T-helper 2 cell (primary cell): ENCODE results near the gene GPHA2.

Experiments used
- DNase-seq, 5 experiments: peaks; one replicate each; pipeline versions ENCODE4 v3.0.0 to v3.0.0-alpha.2; 2012 to 2022

Gene GPHA2

DNA sequence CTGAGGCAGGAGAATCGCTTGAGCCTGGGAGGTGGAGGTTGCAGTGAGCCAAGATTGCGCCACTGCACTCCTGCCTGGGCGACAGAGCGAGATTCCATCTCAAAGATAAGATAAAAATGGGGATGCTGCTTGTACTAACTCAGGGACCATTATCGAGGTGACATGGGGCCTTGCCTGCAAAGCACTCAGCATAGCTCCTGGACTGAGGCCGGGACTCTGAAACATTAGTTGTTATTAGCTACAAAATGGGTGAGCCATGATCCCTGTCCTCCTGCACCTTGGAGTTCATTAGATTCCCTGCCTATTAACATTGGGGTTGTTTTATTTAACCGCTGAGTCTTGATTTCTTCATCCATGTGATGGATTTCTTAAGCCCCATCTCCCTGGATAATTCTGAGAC lies 6.1 kb downstream of the GPHA2 start:
- DNase-seq = no peak

GRCh38 chr11:64928957-64929356 lies 6.7 kb downstream of the GPHA2 start:
- no peak for DNase-seq

DNA sequence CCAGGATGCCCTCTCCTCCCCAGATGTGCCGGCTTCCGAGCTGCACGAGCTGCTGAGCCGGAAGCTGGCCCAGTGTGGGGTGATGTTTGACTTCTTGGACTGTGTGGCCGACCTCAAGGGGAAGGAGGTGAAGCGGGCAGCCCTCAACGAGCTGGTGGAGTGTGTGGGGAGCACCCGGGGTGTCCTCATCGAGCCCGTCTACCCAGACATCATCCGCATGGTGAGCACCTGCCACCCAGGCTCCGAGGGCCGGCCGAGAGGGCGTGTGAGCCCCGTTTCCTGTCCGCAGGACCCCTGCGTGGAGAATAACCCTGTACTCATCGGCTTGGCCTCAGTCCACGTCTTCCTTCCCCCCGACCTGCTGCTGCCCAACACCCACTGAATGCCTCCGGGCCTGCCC lies 9.0 kb downstream of the GPHA2 start:
- no peak for DNase-seq

GRCh38 chr11:64925536-64926436 lies 9.9 kb downstream of the GPHA2 start:
- DNase-seq = no peak

- no peak for DNase-seq
Measured at GRCh38 chr11:64924910-64925284, 10.8 kb downstream of the GPHA2 start.

- peak; percentile 82 to 96 (median 86) for DNase-seq
Measured at GRCh38 chr11:64923944-64924909, 11.5 kb downstream of the GPHA2 start, which contains the start of gene PPP2R5B. Gene PPP2R5B, plus strand, starts transcription at chr11:64924689. Its CDS starts 1,046 bp downstream, at chr11:64925735.

DNA sequence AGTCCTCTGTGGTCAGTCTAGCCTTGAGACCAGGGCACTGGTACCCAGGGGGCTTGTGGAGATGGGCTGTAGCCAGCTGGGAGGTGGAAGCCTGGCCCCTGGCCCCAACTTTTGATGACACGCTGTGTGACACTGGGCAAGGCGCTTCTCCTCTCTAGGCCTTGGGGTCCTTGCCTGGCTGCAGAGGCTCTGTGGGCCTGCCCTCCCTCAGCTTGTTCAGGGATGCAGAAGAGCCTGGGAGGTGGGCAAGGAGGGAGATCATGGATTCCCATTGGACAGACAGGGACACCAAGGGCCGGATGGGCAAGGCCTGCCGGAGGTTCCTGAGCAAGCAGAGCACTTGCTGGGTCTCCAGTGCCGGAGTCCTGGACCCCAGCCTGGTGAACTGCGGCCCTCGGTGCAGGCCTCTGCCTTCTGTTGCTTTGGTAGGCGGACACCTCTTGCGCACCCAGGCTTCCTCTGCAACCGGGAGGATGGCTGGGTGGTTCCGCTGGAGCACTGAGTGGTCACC lies 12.5 kb downstream of the GPHA2 start:
- DNase-seq = no peak

DNA sequence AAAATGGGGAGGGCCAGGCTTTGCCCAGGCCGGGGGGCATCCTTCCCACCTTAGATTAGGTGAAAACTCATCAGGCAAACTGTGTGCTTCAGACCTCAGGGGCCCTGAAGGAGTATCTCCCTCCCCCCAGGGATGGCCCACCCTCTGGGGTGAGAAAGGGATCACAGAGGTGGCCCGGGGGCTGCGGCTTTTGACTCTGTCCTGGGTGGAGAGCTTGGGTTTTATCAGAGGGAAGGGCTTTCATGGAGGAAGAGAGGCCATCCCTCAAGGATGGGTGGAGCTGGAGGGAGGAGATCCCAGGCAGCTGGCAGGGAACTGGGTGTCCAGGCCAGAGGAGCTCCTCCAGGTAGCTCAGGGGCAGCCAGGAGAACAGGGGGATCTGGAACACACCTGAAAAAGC lies 14.3 kb downstream of the GPHA2 start:
- no peak for DNase-seq

- DNase-seq = no peak
Measured at GRCh38 chr11:64920124-64920523, 15.6 kb downstream of the GPHA2 start.

DNA sequence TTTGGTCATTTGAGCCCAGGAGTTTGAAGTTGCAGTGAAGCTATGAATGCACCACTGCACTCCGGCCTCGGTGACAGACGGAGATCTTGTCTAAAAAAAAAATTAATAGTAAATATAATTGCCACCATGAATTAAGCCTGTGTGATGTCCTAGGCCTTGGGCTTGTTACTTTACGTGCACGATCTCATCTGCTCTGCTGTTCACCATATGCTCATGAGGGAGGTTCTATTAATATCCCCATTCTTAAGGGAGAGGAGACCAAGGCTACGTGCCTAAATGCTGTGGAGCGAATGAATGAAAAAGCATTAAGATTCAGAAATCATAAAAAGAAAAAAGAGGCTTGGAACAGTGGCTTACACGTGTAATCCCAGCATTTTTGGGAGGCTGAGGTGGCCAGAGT lies 16.1 kb downstream of the GPHA2 start:
- DNase-seq = no peak

- peak in 1 of 5 experiments; percentile 19 for DNase-seq
Measured at GRCh38 chr11:64918017-64918416, 17.7 kb downstream of the GPHA2 start.

GRCh38 chr11:64917663-64917995 lies 18.1 kb downstream of the GPHA2 start:
- DNase-seq = no peak

DNA sequence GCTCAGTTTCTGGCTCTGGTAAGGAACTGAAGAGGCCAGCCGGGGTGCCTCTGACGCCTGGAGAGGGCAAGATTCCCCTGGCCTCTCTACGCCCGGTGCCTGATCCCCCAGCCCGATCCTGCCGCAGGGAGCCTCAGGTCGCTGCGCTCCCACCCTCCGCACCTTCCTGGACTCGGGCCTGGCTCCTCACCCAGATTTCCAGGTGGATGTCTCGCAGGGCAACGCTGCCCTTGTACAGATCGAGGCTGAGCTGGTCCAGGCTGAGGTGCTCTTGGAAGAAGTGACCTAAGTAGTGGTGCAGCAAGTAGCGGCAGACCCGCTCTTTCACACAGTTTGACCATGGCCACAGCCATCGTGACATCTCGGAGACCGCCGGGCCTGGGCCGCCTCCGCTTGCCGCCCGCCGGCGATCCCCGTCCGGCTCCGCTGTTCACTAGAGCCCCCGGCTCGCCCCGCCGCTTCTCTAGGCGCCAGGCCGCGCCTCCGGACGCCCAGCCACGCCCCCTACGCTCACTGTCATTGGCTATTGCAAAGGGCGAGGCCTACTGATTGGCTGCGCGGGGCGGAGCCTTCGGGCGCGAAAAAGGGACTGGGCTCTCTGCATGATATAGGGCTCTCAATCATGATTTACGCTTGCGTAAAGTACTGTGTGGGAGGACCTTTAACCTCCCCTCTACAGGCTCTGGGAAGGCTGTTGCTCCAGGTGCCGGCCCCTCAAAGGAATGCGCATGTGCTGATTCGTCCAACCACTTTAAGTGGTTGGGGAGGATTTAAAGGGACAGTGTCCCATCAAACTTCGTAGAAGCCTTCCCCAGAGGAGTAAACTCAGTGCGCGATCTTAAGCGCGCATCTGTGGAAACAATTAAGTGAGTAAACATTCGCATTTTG lies 18.7 kb downstream of the GPHA2 start, which contains the start of gene ATG2A:
TSS of gene ATG2A (minus strand) at position 435 of the 888 bp plus-strand sequence. CDS start at position 361, 74 bp downstream.
- peak; percentile 96 to 100 (median 98) for DNase-seq

GRCh38 chr11:64916040-64916774 lies 19.5 kb downstream of the GPHA2 start:
- DNase-seq = peak in 3 of 5 experiments; percentile 35 to 76 (median 55)

DNA sequence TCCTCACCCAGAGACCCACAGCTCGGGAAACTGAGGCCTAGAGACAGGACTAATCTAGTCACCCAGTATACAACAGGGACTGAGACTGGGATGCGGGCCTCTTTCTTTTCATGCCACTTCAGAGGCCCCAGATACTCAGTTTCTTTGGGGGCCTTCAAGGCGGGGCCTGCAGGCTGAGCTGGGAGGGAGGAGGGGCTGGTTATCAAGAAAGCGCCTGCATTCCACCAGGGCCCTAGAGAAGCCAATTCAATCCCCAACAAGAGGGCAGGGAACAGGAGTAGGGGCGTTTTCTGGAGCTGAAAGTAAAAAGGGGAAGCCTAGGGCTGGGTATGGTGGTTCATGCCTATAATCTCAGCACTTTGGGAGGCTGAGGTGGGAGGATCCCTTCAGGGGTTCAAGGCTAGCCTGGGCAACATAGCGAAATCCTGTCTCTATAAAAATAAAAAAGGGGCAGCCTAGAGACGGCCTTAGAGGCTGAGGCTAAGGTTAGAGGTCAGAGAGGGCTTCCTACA lies 20.3 kb downstream of the GPHA2 start:
- no peak for DNase-seq

GRCh38 chr11:64914123-64914522 lies 21.6 kb downstream of the GPHA2 start:
- no peak for DNase-seq

DNA sequence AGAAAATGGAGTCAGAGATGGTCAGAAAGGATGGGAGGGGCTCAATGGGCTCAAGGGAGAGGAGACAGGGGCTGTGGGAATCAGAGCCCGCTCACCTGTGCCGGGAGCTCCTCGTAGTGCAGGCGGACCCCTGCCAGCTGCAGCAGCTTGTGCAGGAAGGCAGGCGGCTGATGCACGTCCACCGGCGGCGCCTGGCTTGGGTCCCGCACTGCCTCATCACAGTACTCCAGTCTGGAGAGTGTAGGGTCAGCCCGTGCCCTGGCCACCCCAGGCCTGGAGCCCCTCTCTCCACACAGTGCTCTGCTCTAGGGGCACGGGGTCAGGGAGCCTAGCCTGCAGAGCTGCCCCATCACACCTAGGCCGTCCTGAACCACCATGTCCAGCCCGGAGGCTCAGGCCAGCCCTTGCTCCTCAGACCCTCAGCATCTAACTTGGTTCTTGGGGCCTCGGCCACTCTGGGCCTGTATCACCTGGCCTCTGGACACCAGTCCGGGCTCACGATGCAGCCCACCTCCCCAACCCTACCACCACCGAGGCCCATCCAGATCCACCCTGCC lies 22.4 kb downstream of the GPHA2 start:
- no peak for DNase-seq

GRCh38 chr11:64911689-64912088 lies 24.0 kb downstream of the GPHA2 start:
- no peak for DNase-seq

DNA sequence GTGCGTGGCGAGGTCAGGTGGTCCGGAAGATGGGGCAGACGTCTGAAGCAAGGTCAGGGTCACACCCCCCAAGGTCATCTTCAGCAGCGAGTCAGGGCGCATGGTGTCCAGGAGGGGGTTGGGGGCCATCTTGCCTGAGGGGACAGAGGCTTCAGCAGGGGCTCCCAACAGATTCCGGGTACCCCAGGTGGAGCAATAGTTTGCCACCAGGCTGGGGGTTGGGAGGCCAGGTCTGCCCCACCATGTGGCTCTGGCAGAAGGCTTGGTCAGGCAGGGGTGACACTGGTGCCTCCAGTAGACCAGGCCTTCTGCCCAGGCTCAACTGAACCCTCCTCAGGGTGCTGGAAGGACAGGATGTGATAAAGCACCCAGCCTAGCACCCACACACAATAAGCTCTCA lies 24.6 kb downstream of the GPHA2 start:
- DNase-seq = no peak

DNA sequence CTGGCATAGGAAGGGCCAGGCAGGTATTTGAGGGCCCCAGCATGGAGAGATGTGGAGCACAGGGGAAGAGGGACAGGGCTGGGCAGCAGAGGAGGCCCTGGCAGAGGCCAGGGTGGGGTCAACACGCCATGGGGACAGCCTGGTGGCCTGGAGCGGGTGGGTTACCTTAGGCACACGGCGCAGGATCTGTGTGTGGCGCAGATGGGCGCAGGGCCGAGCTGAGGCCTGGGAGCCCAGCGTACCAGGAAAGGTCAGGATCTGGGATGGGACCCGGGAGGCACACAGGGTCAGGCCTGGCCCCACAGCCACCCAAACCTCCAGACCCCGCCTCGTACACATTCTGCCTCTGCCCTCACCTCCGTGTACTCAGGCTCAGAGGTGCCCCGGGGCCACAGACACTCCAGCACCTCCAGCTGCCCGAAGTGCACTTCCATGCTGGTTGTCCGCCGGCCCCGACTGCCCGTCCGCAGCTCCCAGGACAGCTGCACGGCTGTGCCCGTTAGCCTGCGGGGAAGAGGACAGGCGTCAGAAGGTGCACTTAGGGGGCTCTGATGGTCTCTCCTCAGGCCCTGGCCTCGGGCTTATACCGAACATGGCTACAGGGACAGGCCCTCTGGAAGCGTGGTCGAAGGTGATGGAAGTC lies 25.1 kb downstream of the GPHA2 start:
- no peak for DNase-seq
